ENCODE data around the gene SCN9A.

DNA sequence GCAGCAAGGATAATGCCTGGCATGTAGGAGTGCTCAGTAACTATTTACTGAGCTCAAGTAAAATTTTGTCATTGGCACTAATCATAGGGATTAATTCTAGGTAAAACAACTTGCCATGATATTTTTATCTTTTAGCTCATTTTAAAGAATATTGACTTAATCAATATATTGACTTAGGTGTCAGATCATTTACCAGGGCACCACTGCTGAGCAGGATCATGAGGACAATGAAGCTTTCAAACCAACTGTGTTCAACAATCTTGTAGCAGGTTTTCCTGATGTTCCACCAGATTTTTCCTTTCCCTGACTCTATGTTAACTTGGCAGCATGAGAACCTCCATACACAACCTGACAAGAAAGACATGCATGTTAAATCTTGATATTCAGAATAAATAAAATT is 133.4 kb downstream of the SCN9A start:
- TF ChIP-seq CTCF (conservative IDR thresholded peaks at IDR 0.05; ENCODE audit: low read length): no peak
- no peak for TF ChIP-seq EZH2phosphoT487 (IDR thresholded peaks at IDR 0.05; ENCODE audit: borderline replicate concordance, low read depth, low read length)

Data from OCI-LY7 (cell line).